ENCODE measurements around the gene GRK4. TPM values are rescaled to one million over a fixed set of nuclear protein-coding genes. Genes with fewer than 3 reads are reported as not detected.
A peak's percentile ranks its signal among the peaks of the same experiment; 100 is the strongest.

GRK4 gene
- total and polyA plus RNA-seq, 10 of the 15 experiments (the other 5 are each of a cell fraction or from before 2014, with no cell fraction given): 1.1 to 4.0 (median 2.5) TPM

DNA sequence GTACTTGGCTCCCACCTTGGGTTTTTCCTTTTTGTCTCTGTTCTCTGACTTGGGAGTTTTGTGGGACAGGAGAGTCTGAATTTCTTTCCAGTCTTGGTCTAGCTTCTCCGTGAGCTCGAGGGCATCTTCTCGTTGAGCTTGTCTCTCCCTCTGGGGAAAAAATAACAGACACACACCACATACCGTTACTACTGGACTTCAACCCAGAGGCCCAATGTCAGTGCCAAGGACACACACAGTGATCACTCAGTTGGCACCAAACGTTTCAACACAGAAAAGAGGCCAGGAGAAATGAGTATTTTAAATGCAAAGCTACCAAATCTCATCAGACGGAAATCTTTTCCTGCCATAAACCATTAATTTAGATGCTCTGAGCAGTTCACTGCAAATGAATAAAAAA lies 9.9 kb upstream of the GRK4 start:
- intact Hi-C loops (cut with micrococcal nuclease; ENCODE audit: unreplicated experiment): no loop called here
- Histone ChIP-seq H3K27me3 (replicated peaks in 1 of 2; ENCODE audit: control insufficient read depth in 2 of 2, insufficient read depth in 2 of 2, low read length in 1 of 2) (no peaks in the 10 kb centered on the region), H3K27ac (ENCODE audit: control insufficient read depth, insufficient read depth) (peak overlapping the region; percentile 78), H3K4me2 (ENCODE audit: control insufficient read depth, insufficient read depth) (no peak overlapping the region), H2AFZ (ENCODE audit: control insufficient read depth, low read depth, low read length) (no peak overlapping the region), H4K20me1 (ENCODE audit: control insufficient read depth, insufficient read depth) (peaks cover 2% of the 10 kb centered on the region; the same call in 1 of the 2 replicates), H3K9me3 (replicated peaks; ENCODE audit: control insufficient read depth, insufficient read depth, low read length) (no peaks in the 10 kb centered on the region; the same call in 2 of the 3 replicates), H3K4me1 (ENCODE audit: control insufficient read depth, insufficient read depth, low read length) (peaks cover 32% of the 10 kb centered on the region), H3K4me3 (no peak overlapping the region), H3K9ac (ENCODE audit: control insufficient read depth, insufficient read depth, low read length) (no peak overlapping the region), H3K79me2 (ENCODE audit: control insufficient read depth, insufficient read depth, low read length) (peaks cover 31% of the 10 kb centered on the region), H3K36me3 (ENCODE audit: control insufficient read depth in 2 of 2, insufficient read depth in 2 of 2, low read length in 1 of 2) (peaks cover 34 to 56% of the 10 kb centered on the region in 2 experiments)
- ChIA-PET RAD21 (ENCODE audit: unreplicated experiment) (interaction anchor here (0.6 to 2.4 kb wide), 11 partner anchors 9 to 734 kb away, joined by 3 to 52 read pairs (median 5); partner anchors contain the start of genes GRK4 and NOP14), CTCF (interaction anchor here (0.5 to 3.9 kb wide), 20 partner anchors 9 to 418 kb away, joined by 3 to 62 read pairs (median 4); partner anchors contain the start of genes GRK4, NOP14 and TNIP2), SMC1A (ENCODE audit: uncharacterized antibody, unreplicated experiment) (interaction anchor here (1.0 to 9.4 kb wide), 15 partner anchors 9 to 208 kb away, joined by 3 to 65 read pairs (median 4); no protein-coding TSS in a partner anchor), POLR2A (interaction anchor here (0.6 to 1.9 kb wide), 7 partner anchors 9 to 551 kb away, joined by 3 to 20 read pairs (median 4); no protein-coding TSS in a partner anchor)
- DNase-seq (ENCODE audit: low read depth, low spot score) (no peak), ATAC-seq (no peak), FAIRE-seq (no peak)
- BruUV-seq (replicated peaks): no TSS peak
- in situ Hi-C loops (cut with MboI): no loop called here
- TF ChIP-seq CREM (IDR thresholded peaks at IDR 0.05; ENCODE audit: low read depth) (no peak), POLR2AphosphoS2 (IDR thresholded peaks at IDR 0.05; ENCODE audit: low read depth, low read length) (no peak), ZNF274 (IDR thresholded peaks at IDR 0.05; ENCODE audit: insufficient read depth, insufficient read length) (no peak), GABPA (IDR thresholded peaks at IDR 0.05; ENCODE audit: low read depth) (no peak), TAF1 (IDR thresholded peaks at IDR 0.05; ENCODE audit: borderline replicate concordance, low read depth, low read length) (no peak), WRNIP1 (IDR thresholded peaks at IDR 0.05; ENCODE audit: borderline replicate concordance, low read depth, low read length) (no peak), NRF1 (conservative IDR thresholded peaks at IDR 0.05; ENCODE audit: low read depth, low read length) (no peak), CREB1 (IDR thresholded peaks at IDR 0.05; ENCODE audit: low read depth) (no peak), TCF3 (IDR thresholded peaks at IDR 0.05; ENCODE audit: borderline replicate concordance, insufficient read depth, low read depth, low read length) (no peak), SRF (IDR thresholded peaks at IDR 0.05; ENCODE audit: low read depth in 2 of 2, low read length in 2 of 2) (no peak)
- WGBS (ENCODE audit: insufficient coverage, insufficient replicate concordance, low lambda C conversion rate, missing lambda C conversion rate): 75% methylated on average over 6 of the region's 6 CpGs
